Cardiac fibroblast (primary cell): ENCODE measurements around the gene STX18.

Source experiments
- DNase-seq, 2 donors: peaks; one replicate each; pipeline versions ENCODE4 v3.0.0 to v3.0.0-alpha.2; 2010; ENCODE audit warnings: low read depth in 2 of 2
- H3K4me3 ChIP-seq, 2 donors: replicated peaks in 1 of 2; 1 replicate in 1 of 2; 2 replicates in 1 of 2; pipeline ENCODE4 v1.5.1; 2011; ENCODE audit warnings: low read depth in 2 of 2, low read length in 2 of 2, mild to moderate bottlenecking in 2 of 2, moderate library complexity in 1 of 2
- CTCF ChIP-seq: IDR thresholded peaks from one replicate; pipeline ENCODE4 v1.5.1; 2011; ENCODE audit warnings: low read depth, mild to moderate bottlenecking, low read length, inconsistent platforms

The STX18 gene

GRCh38 chr4:4491396-4491893 lies 50.4 kb downstream of the STX18 start:
- TF ChIP-seq CTCF: no peak
- no peak overlapping the region for H3K4me3 ChIP-seq
- DNase-seq: no peak

- no peak for TF ChIP-seq CTCF
- no peak overlapping the region for H3K4me3 ChIP-seq
- DNase-seq: no peak
Measured at GRCh38 chr4:4490816-4491215, 51.0 kb downstream of the STX18 start.

DNA sequence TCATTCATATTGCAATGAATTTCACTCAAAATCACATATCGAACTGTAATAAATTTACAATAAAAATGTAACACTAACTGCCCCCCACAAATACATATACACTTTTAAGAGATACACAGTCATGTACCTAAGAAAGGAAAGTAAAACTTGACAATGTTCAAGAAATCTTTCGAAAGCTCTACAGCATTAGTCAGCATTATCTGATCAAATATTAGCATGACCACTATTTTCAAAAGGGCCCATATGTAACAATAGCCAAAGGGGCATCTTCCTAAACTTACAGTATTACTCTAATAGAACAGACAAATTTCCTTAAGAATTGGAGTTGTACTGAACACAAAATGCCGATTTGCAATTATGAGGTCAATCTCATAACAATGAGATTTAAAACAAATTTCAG lies 51.8 kb downstream of the STX18 start:
- H3K4me3 ChIP-seq: no peak overlapping the region
- DNase-seq: peak in 1 of 2 donors; percentile 38
- TF ChIP-seq CTCF: no peak

- TF ChIP-seq CTCF: peak; percentile 89
Measured at GRCh38 chr4:4488405-4489404, 53.1 kb downstream of the STX18 start.

DNA sequence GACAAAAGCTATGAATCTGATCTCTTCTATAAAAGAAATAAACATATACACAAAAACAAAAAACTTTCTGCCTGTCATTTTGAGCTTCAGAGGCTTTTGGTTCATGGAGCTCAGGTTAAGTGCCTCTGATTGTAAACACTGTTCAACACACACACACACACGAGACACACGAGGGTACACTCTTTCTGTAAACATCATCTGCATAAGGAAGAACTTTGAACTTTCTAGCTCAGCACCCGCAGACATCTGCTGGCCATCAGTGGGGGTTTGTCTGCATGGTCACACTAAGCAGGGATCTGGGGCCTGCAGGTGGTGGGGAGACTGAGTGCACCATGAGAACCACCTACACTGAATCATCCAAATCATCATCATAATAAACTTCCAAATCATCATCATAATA lies 54.9 kb downstream of the STX18 start:
- no peak for TF ChIP-seq CTCF
- H3K4me3 ChIP-seq: no peak overlapping the region
- no peak for DNase-seq

More at GRCh38 chr4:4488405-4489404, 53.1 kb downstream of the STX18 start:
- no peak overlapping the region for H3K4me3 ChIP-seq
- DNase-seq: peak; percentile 87 to 89

GRCh38 chr4:4485806-4486205 lies 56.0 kb downstream of the STX18 start:
- no peak for DNase-seq
- TF ChIP-seq CTCF: no peak
- H3K4me3 ChIP-seq: no peak overlapping the region
